HepG2 (cell line): Measurements from ENCODE around the gene EEF1AKMT3. TPM values are rescaled to one million over a fixed set of nuclear protein-coding genes. Genes with fewer than 3 reads are reported as not detected.

Experiments
- GABPB1 ChIP-seq: IDR thresholded peaks from 2 replicates; pipeline ENCODE4 v1.6.1; 2016; ENCODE audit warnings: mild to moderate bottlenecking, missing genetic modification reagents, moderate library complexity, missing compliant biosample characterization
- KAT2B ChIP-seq: fragments of 150-350 bp; IDR thresholded peaks from 2 replicates; pipeline ENCODE4 v1.6.1; 2014; ENCODE audit warnings: low read depth, low read length, borderline replicate concordance
- LRRFIP1 ChIP-seq: sonication (generic); formaldehyde crosslinking; conservative IDR thresholded peaks from 2 replicates; pipeline ENCODE4 v1.4.0; 2020; ENCODE audit warnings: missing genetic modification reagents
- MYNN ChIP-seq: sonication (generic); formaldehyde crosslinking; IDR thresholded peaks from 2 replicates; pipeline ENCODE4 v1.4.0; 2020; ENCODE audit warnings: mild to moderate bottlenecking, low read depth, missing genetic modification reagents
- NFIB ChIP-seq: sonication (generic); formaldehyde crosslinking; IDR thresholded peaks from 2 replicates; pipeline ENCODE4 v1.9.0; 2021; ENCODE audit warnings: missing genetic modification reagents, mild to moderate bottlenecking, borderline replicate concordance
- RAD21 ChIP-seq: fragments of 450-650 bp; formaldehyde crosslinking; IDR thresholded peaks from 2 replicates; pipeline ENCODE4 v1.5.0; 2020; ENCODE audit warnings: mild to moderate bottlenecking
- SNAI1 ChIP-seq: sonication (generic); formaldehyde crosslinking; IDR thresholded peaks from 2 replicates; pipeline ENCODE4 v1.5.0; 2020; ENCODE audit warnings: mild to moderate bottlenecking, missing genetic modification reagents, borderline replicate concordance
- TEAD3 ChIP-seq: optimal IDR thresholded peaks from 2 replicates; pipeline ENCODE3; 2016; ENCODE audit warnings: borderline replicate concordance
- TP53 ChIP-seq: sonication (generic); formaldehyde crosslinking; conservative IDR thresholded peaks from 2 replicates; pipeline ENCODE4 v1.4.0; 2020; ENCODE audit warnings: missing genetic modification reagents
- ZBTB38 ChIP-seq: sonication (generic); formaldehyde crosslinking; IDR thresholded peaks from 2 replicates; pipeline ENCODE4 v1.5.1; 2020; ENCODE audit warnings: mild to moderate bottlenecking, missing genetic modification reagents
- polyA plus RNA-seq, 8 experiments: library from polyadenylated mRNA; depleted of rRNA in 3 of 8; stranded (reverse) in 7 of 8; unstranded in 1 of 8; fragments of >200 nt; fragmentation: Illumina TruSeq in 4 of 8; extraction: Trizol in 4 of 8; gene quantifications; 2 replicates each; pipeline versions ENCODE4 v1.2.1 to v1.2.3, GENCODE V29; 2011 to 2016; ENCODE audit warnings: low read depth in 4 of 8, missing spikeins in 1 of 8, mixed read lengths in 1 of 8; ENCODE audit not compliant: insufficient read depth in 1 of 8
- total RNA-seq, 5 experiments: library from RNA; depleted of rRNA; stranded (reverse); fragments of >200 nt; fragmentation: Illumina TruSeq; extraction: Trizol; gene quantifications; 2 replicates each; pipeline ENCODE4 v1.2.3, GENCODE V29; 2016; ENCODE audit warnings: low read depth in 1 of 5
- TF ChIP-seq, protein P1 (sequence below): IDR thresholded peaks from 2 replicates; pipeline ENCODE4 v1.6.1; 2016; ENCODE audit warnings: missing biosample characterization, missing genetic modification reagents, low read depth
- TF ChIP-seq, protein P2 (sequence below): sonication (generic); formaldehyde crosslinking; IDR thresholded peaks from 2 replicates; pipeline ENCODE4 v1.8.1; 2023; ENCODE audit warnings: mild to moderate bottlenecking, missing genetic modification reagents, borderline replicate concordance
- TF ChIP-seq, protein P3 (sequence below): sonication (generic); formaldehyde crosslinking; IDR thresholded peaks from 2 replicates; pipeline ENCODE4 v1.8.1; 2023; ENCODE audit warnings: mild to moderate bottlenecking, missing genetic modification reagents
- TF ChIP-seq, protein P4 (sequence below): IDR thresholded peaks from 2 replicates; pipeline ENCODE4 v1.6.1; 2016; ENCODE audit warnings: low read depth, borderline replicate concordance
- TF ChIP-seq, protein P5 (sequence below): sonication (generic); formaldehyde crosslinking; IDR thresholded peaks from 2 replicates; pipeline ENCODE4 v1.9.0; 2021; ENCODE audit warnings: missing genetic modification reagents, borderline replicate concordance
- TF ChIP-seq, protein P6 (sequence below): sonication (generic); formaldehyde crosslinking; conservative IDR thresholded peaks from 2 replicates; pipeline ENCODE4 v1.5.0; 2020; ENCODE audit warnings: missing genetic modification reagents

EEF1AKMT3 gene
- total and polyA plus RNA-seq, 2 of the 13 experiments (the other 11 are each of a cell fraction or from before 2014, with no cell fraction given) = 4.7 to 11.4 TPM

- TF ChIP-seq, protein P1, sequence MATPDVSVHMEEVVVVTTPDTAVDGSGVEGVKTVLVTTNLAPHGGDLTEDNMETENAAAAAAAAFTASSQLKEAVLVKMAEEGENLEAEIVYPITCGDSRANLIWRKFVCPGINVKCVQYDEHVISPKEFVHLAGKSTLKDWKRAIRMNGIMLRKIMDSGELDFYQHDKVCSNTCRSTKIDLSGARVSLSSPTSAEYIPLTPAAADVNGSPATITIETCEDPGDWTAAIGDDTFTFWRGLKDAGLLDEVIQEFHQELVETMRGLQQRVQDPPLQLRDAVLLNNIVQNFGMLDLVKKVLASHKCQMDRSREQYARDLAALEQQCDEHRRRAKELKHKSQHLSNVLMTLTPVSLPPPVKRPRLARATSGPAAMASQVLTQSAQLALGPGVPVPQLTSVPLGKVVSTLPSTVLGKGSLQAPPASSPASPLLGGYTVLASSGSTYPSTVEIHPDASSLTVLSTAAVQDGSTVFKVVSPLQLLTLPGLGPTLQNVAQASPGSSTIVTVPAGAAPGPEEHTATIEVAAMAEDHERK (CRISPR knock-in tag) = no peak
- TF ChIP-seq TP53 (CRISPR knock-in tag) (no peak), TEAD3 (CRISPR knock-in tag) (no peak), LRRFIP1 (CRISPR knock-in tag) (no peak), KAT2B (no peak), RAD21 (CRISPR knock-in tag) (0 out of 2 replicates have a peak, but pooled peaks have one; percentile 18), GABPB1 (CRISPR knock-in tag) (peak; percentile 44; the same call in 1 of the 2 replicates), NFIB (no peak), SNAI1 (CRISPR knock-in tag) (peak; percentile 61; the same call in 1 of the 2 replicates), ZBTB38 (CRISPR knock-in tag) (no peak), MYNN (no peak)
- TF ChIP-seq, protein P2, sequence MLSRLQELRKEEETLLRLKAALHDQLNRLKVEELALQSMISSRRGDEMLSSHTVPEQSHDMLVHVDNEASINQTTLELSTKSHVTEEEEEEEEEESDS (CRISPR knock-in tag) = no peak
- TF ChIP-seq, protein P3, sequence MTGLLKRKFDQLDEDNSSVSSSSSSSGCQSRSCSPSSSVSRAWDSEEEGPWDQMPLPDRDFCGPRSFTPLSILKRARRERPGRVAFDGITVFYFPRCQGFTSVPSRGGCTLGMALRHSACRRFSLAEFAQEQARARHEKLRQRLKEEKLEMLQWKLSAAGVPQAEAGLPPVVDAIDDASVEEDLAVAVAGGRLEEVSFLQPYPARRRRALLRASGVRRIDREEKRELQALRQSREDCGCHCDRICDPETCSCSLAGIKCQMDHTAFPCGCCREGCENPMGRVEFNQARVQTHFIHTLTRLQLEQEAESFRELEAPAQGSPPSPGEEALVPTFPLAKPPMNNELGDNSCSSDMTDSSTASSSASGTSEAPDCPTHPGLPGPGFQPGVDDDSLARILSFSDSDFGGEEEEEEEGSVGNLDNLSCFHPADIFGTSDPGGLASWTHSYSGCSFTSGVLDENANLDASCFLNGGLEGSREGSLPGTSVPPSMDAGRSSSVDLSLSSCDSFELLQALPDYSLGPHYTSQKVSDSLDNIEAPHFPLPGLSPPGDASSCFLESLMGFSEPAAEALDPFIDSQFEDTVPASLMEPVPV (CRISPR knock-in tag) = 0 out of 2 replicates have a peak, but pooled peaks have one; percentile 26
- TF ChIP-seq, protein P4, sequence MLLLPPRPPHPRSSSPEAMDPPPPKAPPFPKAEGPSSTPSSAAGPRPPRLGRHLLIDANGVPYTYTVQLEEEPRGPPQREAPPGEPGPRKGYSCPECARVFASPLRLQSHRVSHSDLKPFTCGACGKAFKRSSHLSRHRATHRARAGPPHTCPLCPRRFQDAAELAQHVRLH (CRISPR knock-in tag) = 0 out of 2 replicates have a peak, but pooled peaks have one; percentile 15
- TF ChIP-seq, protein P5, sequence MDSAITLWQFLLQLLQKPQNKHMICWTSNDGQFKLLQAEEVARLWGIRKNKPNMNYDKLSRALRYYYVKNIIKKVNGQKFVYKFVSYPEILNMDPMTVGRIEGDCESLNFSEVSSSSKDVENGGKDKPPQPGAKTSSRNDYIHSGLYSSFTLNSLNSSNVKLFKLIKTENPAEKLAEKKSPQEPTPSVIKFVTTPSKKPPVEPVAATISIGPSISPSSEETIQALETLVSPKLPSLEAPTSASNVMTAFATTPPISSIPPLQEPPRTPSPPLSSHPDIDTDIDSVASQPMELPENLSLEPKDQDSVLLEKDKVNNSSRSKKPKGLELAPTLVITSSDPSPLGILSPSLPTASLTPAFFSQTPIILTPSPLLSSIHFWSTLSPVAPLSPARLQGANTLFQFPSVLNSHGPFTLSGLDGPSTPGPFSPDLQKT (CRISPR knock-in tag) = peak; percentile 25; the same call in 1 of the 2 replicates
- TF ChIP-seq, protein P6, sequence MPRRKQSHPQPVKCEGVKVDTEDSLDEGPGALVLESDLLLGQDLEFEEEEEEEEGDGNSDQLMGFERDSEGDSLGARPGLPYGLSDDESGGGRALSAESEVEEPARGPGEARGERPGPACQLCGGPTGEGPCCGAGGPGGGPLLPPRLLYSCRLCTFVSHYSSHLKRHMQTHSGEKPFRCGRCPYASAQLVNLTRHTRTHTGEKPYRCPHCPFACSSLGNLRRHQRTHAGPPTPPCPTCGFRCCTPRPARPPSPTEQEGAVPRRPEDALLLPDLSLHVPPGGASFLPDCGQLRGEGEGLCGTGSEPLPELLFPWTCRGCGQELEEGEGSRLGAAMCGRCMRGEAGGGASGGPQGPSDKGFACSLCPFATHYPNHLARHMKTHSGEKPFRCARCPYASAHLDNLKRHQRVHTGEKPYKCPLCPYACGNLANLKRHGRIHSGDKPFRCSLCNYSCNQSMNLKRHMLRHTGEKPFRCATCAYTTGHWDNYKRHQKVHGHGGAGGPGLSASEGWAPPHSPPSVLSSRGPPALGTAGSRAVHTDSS (CRISPR knock-in tag) = no peak
Observed at GRCh38 chr12:57772429-57773322, at the start of gene EEF1AKMT3 (continued).
